ENCODE measurements around the gene SERPINI2.

Gene SERPINI2

DNA sequence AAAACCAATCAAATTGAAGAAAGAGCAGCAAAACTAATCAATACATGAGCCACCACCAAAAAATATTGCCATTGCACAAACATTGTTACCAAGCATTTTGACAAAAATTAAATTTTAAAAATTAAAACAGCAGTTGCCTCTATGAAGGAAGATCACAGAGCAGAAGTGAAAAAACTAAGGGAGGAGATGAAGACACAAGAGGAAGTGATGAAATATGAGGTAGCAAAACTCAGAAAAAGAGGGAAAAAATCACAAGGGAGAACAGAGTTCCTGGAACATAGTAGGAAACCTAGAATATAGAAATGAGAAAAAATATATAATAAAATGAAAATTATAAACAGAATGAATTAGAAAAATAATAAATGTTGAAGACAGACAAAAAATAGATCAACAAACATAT, 7.3 kb upstream of the SERPINI2 start:
- TF ChIP-seq, protein P1, sequence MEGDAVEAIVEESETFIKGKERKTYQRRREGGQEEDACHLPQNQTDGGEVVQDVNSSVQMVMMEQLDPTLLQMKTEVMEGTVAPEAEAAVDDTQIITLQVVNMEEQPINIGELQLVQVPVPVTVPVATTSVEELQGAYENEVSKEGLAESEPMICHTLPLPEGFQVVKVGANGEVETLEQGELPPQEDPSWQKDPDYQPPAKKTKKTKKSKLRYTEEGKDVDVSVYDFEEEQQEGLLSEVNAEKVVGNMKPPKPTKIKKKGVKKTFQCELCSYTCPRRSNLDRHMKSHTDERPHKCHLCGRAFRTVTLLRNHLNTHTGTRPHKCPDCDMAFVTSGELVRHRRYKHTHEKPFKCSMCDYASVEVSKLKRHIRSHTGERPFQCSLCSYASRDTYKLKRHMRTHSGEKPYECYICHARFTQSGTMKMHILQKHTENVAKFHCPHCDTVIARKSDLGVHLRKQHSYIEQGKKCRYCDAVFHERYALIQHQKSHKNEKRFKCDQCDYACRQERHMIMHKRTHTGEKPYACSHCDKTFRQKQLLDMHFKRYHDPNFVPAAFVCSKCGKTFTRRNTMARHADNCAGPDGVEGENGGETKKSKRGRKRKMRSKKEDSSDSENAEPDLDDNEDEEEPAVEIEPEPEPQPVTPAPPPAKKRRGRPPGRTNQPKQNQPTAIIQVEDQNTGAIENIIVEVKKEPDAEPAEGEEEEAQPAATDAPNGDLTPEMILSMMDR (IDR thresholded peaks at IDR 0.05; ENCODE audit: low read length, missing control alignments): no peak
- DNase-seq (ENCODE audit: low read depth): no peak
- no peak overlapping the region for H3K4me3 ChIP-seq (replicated peaks; ENCODE audit: low read depth, low read length)

DNA sequence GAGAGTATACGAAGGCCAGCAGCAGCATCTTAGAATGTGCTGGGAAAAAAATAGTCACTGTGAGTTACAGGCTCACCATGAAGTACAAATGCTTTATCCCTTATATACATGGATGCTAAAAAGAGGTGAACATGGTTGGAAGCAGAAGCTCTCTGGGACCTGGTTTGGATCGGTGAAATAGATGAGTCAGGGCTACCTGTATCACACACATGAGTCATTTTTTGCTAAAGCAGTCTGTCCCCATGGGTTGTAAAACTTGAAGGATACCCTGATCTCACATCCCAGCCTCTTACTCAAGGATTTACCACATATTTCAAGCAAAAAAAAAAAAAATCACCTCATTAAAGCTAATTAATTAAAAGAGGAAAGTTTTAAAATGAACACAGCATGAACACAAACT, 6.9 kb upstream of the SERPINI2 start:
- TF ChIP-seq, protein P1 (IDR thresholded peaks at IDR 0.05; ENCODE audit: low read length, missing control alignments): no peak
- no peak overlapping the region for H3K4me3 ChIP-seq (replicated peaks; ENCODE audit: low read depth, low read length)
- DNase-seq (ENCODE audit: low read depth): no peak

DNA sequence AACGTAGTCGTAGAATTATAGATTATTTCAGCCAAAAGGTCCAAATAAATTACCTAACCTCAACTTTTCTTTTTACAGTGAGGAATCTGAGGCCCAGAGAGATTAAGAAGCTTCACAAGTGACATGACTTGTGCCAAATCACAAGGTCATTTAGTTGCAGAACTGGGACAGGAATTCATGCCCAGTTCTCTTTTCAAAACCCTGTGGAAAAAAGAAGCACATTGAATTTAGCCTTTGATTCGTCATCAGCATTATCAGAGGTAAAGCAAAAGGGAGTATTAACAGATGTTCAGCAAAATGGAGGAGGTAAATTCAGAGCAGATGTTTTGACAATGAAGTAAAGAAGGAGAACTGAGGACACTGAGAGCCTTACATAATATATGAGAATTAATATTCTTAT, 4.5 kb downstream of the SERPINI2 start:
- no peak for DNase-seq (ENCODE audit: low read depth)
- no peak overlapping the region for H3K4me3 ChIP-seq (replicated peaks; ENCODE audit: low read depth, low read length)
- TF ChIP-seq, protein P1 (IDR thresholded peaks at IDR 0.05; ENCODE audit: low read length, missing control alignments): no peak

DNA sequence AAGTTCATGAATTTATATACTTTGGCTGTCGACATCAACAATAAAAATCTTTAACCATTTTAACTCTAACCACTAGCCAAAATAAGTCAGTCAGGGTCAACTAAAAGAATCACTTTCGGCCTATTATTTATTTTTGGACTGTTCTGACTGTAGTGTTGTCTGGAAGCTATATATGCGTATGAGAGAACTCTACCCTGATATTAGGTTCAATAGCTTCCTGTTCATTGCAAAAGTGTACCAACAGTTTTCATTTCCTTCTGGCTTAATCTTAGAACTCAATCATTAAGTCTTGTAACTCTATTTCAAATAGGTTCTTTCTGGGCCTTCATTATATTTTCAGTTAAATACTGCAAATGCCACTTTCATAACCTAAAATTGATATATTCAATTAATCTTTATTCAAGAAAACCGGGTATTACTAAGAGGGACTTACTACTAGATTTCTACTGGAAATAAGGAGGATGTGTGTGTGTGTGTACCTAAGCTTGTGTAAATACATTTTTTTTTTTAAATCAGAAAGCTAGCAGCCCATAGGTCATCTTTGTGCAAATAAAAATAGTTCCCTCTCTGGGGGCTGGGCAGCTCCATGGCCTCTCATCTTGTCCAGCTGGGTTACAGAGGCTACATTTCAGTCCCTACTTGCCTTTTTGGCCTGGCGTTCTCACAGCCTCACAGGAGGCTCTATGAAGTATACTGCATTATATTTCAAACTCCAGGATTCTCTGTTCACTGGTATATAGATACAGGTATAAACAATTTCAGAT, 5.8 kb downstream of the SERPINI2 start:
- H3K4me3 ChIP-seq (replicated peaks; ENCODE audit: low read depth, low read length): no peak overlapping the region
- no peak for DNase-seq (ENCODE audit: low read depth)
- TF ChIP-seq, protein P1 (IDR thresholded peaks at IDR 0.05; ENCODE audit: low read length, missing control alignments): no peak

DNA sequence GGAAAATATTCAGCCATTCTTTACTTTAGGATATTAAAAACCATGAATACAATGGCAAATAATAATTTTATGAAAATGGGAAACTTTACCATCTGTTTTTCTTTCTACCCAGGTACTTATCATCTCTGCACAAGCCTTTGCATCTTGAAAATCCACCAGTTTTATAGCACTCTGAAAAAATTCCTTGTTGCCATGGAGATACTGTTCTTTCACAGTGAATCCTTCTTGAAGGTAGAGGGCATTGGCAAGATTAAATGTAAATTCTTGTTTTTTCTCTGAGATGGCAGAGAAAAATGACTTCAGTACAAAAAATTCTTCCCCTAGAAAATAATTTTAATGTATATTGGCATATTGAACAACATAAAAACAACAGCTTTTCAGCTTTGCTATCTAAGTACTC, 6.9 kb downstream of the SERPINI2 start:
- H3K4me3 ChIP-seq (replicated peaks; ENCODE audit: low read depth, low read length): no peak overlapping the region
- no peak for DNase-seq (ENCODE audit: low read depth)
- TF ChIP-seq, protein P1 (IDR thresholded peaks at IDR 0.05; ENCODE audit: low read length, missing control alignments): no peak

DNA sequence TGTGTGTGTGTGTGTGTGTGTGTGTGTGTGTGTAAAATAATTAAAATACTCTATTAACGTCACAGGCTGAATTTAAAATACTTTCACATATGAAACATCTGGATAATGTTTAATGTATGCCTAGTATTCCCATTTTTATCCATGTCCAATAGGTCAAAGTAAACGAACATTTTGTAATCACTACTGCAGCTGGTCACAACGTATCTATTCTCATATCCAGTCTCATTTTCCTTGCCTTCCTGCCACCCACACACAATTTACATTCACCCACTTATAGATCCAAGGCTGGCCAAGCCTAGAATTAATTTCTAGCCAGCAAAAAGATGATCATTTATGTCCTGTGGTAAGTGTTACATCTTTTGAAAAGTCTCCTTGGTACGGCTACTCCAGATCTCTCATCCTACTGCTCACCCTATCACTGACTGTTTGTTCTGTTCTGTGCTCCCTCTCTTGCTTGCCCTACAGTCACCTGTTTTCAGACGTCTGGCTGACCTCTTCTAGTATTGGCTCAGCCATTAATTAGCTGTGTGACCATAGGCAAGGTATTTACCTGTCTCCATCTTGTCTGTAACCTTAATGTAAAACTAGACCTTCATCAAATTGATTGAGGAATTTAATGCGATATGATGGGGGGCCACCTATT, 17.6 kb downstream of the SERPINI2 start:
- DNase-seq (ENCODE audit: low read depth): no peak
- H3K4me3 ChIP-seq (replicated peaks; ENCODE audit: low read depth, low read length): no peak overlapping the region
- TF ChIP-seq, protein P1 (IDR thresholded peaks at IDR 0.05; ENCODE audit: low read length, missing control alignments): no peak

Data from fibroblast of pulmonary artery (primary cell).